ENCODE measurements around the gene FADS6. TPM values are rescaled to one million over a fixed set of nuclear protein-coding genes. Genes with fewer than 3 reads are reported as not detected.
A peak's percentile ranks its signal among the peaks of the same experiment; 100 is the strongest.

FADS6 gene
- total and polyA plus RNA-seq, 10 of the 15 experiments (the other 5 are each of a cell fraction or from before 2014, with no cell fraction given), result not detected

GRCh38 chr17:74873037-74873873, 20.2 kb downstream of the FADS6 start (continued):
- TF ChIP-seq ATF3 (IDR thresholded peaks at IDR 0.05; ENCODE audit: borderline replicate concordance, extremely low read depth, low read depth, low read length) (peak; percentile 96), NFXL1 (IDR thresholded peaks at IDR 0.05; ENCODE audit: borderline replicate concordance) (no peak), SIX5 (IDR thresholded peaks at IDR 0.05; ENCODE audit: low read depth, low read length, severe bottlenecking) (peak; percentile 56), RB1 (IDR thresholded peaks at IDR 0.05; ENCODE audit: borderline replicate concordance) (peak; percentile 99; the same call in 1 of the 2 replicates), TAF1 (IDR thresholded peaks at IDR 0.05; ENCODE audit: borderline replicate concordance, low read depth, low read length) (peak; percentile 88), NKRF (conservative IDR thresholded peaks at IDR 0.05) (peak; percentile 79), SMARCA5 (IDR thresholded peaks at IDR 0.05) (no peak), CUX1 (IDR thresholded peaks at IDR 0.05; ENCODE audit: insufficient replicate concordance, low read depth, low read length) (peak; percentile 33), ZBTB40 (IDR thresholded peaks at IDR 0.05; ENCODE audit: borderline replicate concordance) (peak; percentile 66; the same call in 1 of the 2 replicates)
- TF ChIP-seq, protein P1, sequence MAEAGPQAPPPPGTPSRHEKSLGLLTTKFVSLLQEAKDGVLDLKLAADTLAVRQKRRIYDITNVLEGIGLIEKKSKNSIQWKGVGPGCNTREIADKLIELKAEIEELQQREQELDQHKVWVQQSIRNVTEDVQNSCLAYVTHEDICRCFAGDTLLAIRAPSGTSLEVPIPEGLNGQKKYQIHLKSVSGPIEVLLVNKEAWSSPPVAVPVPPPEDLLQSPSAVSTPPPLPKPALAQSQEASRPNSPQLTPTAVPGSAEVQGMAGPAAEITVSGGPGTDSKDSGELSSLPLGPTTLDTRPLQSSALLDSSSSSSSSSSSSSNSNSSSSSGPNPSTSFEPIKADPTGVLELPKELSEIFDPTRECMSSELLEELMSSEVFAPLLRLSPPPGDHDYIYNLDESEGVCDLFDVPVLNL (IDR thresholded peaks at IDR 0.05; ENCODE audit: low read depth, low read length), result peak; percentile 91
- TF ChIP-seq, protein P2, sequence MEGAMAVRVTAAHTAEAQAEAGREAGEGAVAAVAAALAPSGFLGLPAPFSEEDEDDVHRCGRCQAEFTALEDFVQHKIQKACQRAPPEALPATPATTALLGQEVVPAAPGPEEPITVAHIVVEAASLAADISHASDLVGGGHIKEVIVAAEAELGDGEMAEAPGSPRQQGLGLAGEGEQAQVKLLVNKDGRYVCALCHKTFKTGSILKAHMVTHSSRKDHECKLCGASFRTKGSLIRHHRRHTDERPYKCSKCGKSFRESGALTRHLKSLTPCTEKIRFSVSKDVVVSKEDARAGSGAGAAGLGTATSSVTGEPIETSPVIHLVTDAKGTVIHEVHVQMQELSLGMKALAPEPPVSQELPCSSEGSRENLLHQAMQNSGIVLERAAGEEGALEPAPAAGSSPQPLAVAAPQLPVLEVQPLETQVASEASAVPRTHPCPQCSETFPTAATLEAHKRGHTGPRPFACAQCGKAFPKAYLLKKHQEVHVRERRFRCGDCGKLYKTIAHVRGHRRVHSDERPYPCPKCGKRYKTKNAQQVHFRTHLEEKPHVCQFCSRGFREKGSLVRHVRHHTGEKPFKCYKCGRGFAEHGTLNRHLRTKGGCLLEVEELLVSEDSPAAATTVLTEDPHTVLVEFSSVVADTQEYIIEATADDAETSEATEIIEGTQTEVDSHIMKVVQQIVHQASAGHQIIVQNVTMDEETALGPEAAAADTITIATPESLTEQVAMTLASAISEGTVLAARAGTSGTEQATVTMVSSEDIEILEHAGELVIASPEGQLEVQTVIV (IDR thresholded peaks at IDR 0.05; ENCODE audit: borderline replicate concordance, partially characterized antibody), result peak; percentile 86

Measured in GM12878 (cell line).